Stimulated activated CD8-positive, alpha-beta memory T cell treated with anti-CD3 and anti-CD28 coated beads, Interleukin-4, amount 100 ng/mL, for 48 hours (primary cell): Measurements from ENCODE around the gene TMEM14C.
"Not testable (repeated sequence)": the region's sequence is repeated elsewhere in the genome, so short reads cannot be mapped to it uniquely, and the experiment has no call there.

Source experiments
- DNase-seq: peaks from one replicate; pipeline ENCODE4 v3.0.0-alpha.2; 2020

The TMEM14C gene

DNA sequence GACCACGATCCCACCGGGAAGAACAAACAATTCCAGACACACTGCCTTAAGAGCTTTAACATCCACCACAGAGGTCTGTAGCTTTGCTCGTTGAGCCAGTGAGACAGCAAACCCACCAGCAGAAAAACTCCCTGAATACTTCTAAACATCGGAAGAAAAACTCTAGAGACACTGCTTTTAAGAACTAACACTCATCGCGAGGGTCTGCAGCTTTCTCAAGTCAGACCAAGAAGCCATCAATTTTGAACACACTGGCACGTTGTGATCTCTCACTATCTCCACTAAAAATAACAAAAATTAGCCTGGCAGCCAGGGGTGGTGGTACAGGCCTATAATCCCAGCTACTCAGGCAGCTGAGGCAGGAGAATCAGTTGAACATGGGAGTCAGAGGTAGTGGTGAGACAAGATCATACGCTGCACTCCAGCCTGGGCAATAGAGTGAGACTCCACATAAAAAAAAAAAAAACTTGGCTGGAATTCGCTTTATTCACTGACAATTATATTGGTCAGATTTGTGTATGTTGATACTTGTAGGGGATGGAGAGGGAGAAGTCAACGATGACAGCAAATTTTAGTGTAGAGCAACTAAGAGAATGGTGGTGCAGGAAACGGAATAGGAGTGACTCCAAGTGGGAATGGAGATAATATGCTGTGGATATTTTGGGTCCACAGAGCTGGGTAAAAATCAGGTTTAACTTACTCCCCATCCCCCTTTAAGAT lies 860 bp upstream of the TMEM14C start:
- no peak for DNase-seq

DNA sequence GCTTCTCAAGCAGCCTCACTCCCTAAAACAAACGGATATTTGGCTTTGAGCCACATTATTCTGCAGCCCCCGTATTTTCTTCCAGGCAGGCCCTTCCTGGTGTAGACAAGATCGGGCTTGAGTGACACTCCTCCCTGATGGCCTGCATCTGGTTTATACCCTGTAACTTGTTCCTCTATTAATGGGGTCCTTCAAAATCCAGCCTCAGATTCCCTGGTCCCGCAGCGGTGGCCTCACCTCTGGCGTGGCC lies 375 bp upstream of the TMEM14C start:
- DNase-seq, result no peak

DNA sequence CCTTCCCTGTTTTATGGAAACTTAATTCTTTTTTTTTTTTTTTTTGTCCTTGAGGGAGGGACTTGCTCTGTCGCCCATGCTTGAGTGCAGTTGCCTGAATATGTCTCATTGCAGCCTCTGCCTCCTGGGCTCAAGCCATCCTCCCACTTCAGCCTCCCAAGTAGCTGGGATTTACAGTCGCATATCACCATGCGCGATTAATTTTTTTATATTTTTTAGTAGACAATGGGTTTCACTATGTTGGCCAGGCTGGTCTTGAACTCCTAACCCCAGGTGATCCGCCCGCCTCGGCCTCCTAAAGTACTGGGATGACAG lies 654 bp downstream of the TMEM14C start:
- DNase-seq, result peak; percentile 24

DNA sequence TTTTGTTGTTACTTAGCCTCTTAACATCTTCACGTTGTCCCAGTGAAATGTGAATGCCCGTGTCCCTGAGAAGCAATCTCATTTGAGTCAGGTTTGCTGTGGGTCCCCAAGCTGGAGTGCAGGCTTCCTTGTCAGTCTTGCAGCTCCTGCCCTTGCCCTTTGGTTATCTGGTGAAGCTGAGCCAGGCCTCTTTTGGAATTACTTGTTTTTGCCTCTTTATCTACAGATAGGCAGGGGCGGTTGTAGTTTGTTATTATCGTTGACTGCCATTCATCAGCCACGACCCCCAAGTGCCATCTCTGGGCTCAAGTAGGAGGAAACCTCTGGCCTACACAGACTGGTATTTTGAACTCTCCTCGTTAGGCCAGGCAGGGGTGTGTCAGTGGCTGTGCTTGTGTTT lies 2.2 kb downstream of the TMEM14C start:
- no peak for DNase-seq

DNA sequence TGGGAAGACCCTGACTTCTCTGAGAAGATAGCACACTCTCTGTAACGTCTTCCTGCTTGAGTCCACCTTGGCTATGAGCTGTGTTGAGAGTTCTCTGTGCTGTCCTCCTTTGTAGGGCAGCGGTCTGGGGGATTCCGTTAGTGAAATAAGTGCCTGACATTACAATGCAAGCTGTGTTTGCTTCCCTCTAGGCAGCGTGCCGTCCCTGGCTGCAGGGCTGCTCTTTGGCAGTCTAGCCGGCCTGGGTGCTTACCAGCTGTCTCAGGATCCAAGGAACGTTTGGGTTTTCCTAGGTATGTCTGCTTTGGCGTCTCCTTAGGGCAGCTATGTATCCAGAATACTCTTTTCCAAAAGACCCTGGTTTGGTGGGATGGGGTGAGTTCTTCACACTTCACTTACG lies 2.8 kb downstream of the TMEM14C start:
- no peak for DNase-seq

GRCh38 chr6:10730254-10730653 lies 7.4 kb downstream of the TMEM14C start:
- no peak for DNase-seq

DNA sequence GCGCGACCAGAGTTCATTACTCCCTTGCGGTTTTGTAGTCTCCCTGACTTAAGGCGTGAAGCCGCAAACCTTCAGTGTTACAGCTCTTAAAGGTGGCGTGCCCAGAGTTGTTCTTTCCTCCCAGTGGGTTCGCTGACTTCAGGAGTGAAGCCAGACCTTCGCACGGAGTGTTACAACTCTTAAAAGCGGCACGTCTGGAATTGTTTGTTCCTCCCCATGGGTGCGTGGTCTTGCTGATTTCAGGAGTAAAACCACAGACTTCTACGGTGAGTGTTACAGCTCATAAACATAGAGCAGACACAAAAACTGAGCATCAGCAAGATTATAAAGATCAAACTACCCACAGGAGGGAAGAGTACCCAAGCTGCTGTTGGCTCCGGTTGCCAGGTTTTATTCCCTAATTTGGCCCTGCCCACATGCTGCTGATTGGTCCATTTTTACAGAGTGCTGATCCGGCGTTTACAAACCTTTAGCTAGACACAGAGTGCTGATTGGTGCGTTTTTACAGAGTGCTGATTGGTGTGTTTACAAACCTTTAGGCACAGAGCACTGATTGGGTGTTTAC lies 10.4 kb downstream of the TMEM14C start:
- no peak for DNase-seq

DNA sequence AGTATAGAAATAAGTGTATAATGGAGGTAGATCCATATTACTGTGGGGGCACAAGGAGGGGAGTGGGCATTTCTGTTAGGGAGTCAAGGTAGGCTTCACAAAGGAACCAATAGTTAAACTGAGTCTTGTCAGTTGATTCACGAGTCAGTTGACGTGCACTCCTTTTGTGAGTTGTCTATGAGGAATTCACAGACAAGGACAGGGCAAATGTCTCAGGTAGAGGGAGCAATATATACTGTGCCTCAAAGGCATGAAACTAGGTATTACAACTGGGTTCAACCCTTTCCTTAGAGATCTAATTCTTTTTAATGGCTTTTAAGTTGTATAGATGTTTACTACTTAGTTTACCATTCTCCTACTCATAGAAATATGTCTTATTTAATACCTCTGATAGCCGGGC lies 11.0 kb downstream of the TMEM14C start:
- DNase-seq, result no peak

GRCh38 chr6:10736731-10737130 lies 13.9 kb downstream of the TMEM14C start:
- no peak for DNase-seq

- no peak for DNase-seq
Observed at GRCh38 chr6:10740061-10740460, 17.2 kb downstream of the TMEM14C start.

- not testable (repeated sequence) for DNase-seq
Observed at GRCh38 chr6:10741643-10742042, 18.8 kb downstream of the TMEM14C start.

GRCh38 chr6:10742251-10742650 lies 19.4 kb downstream of the TMEM14C start:
- DNase-seq, result no peak

DNA sequence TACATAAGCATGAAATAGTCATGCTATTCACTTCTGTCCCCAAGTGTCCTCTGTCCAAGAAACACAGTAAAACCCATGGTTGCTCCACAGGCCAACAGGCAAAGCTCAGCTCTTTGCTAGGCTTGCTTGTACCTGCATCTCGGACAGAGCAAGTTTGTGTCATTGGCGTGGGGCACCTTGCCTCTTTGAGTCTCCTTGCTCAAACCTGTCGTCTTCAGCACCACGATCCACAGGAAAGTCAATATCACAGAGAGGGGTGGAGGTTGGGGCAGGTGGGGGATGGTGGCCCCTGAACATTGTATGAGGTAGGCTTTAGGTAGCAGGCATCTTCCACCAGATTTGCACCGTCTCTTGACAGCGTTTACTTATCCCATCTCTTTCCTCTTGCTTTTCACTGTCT lies 20.6 kb downstream of the TMEM14C start:
- no peak for DNase-seq

- DNase-seq, result no peak
Observed at GRCh38 chr6:10745116-10745515, 22.2 kb downstream of the TMEM14C start.

GRCh38 chr6:10746915-10747250 lies 24.0 kb downstream of the TMEM14C start:
- DNase-seq, result no peak

- DNase-seq, result peak; percentile 100
Observed at GRCh38 chr6:10747251-10747972, 24.5 kb downstream of the TMEM14C start, which contains the start of gene TMEM14B. TSS of gene TMEM14B (plus strand) at chr6:10747805. CDS start at chr6:10749246, 1,441 bp downstream.

GRCh38 chr6:10749734-10750133 lies 26.9 kb downstream of the TMEM14C start:
- DNase-seq, result no peak

DNA sequence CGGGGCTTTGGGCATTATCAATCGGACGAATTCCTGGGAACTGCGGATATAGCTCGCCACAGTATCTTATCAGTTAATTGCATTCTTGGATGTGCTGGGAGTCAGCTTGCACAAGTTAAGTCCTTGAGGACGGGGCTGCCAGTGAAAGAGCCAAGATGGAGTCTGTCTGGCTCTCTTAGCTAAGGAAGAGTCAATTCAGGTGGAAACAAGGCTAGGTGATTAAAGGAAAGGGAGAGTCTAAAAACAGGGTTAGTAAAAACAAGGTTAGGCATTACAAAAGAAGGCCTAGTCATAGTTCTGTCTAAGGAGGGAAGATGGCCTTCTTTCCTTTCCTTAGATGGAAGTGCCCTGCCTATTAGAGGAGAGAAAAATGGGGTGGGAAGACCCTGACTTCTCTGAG lies 27.7 kb downstream of the TMEM14C start:
- not testable (repeated sequence) for DNase-seq

- not testable (repeated sequence) for DNase-seq
Observed at GRCh38 chr6:10751757-10752156, 28.9 kb downstream of the TMEM14C start.

DNA sequence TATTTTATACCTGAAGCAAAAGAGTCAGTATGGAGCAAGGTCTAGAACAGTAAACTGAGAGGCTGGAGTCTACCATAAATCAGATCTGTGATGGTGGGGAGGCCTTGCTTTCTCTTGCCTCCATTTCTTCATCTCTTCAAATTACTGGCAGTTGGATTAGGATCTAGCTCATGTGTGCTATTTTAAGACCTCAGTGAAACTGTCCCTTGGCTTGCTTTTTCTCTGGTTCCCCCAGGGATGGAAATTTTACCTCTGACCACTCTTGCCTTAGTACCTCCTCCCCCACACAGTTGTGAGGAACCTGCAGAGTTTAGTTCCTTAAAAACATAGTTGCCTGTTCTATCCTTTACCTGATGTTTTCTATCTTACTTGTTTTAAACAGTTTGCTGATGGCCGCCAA lies 33.2 kb downstream of the TMEM14C start:
- no peak for DNase-seq

GRCh38 chr6:10759312-10759839 lies 36.5 kb downstream of the TMEM14C start:
- DNase-seq, result no peak

DNA sequence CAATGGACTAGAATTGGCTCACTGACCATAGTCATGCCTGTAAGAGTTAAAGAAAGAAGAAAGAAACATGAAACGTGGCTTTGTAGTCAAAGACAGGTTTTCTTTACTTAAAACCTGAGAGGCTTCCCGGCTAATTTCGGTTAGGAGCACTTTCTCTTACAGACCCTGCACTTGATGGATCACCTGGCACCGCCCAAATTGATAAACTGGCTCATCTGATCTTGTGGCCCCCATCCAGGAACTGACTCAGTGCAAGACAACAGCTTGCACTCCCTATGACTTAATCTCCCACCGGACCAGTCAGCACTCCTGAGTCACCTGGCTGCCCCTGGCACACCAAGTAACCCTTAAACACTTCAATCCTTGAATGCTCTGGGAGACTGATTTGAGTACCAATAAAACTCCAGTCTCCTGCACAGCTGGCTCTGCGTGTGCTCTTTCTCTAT lies 37.0 kb downstream of the TMEM14C start:
- DNase-seq, result no peak

GRCh38 chr6:10763006-10763405 lies 40.1 kb downstream of the TMEM14C start:
- no peak for DNase-seq

DNA sequence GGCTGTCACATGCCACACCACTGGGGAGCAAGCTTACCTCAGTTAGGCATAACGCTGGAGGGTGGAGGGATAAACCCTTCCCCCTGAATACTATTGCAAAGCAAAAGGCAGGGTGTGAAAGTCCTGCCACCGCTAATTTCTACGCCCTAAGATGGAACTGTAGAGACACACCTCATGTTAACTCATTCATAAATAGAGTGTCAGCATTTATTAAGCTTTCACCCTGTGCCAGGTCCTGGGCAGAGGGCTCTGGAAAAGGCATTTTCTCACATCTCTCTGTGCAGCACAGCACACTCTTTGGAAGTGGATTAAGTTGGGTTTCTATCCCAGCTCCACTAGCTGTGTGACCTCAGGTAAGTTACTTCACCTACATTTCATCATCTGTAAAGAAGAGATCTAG lies 46.5 kb downstream of the TMEM14C start:
- no peak for DNase-seq
